Testis (tissue), 2 donors: Measurements from ENCODE around the gene CHD9NB.
"Not testable (repeated sequence)": the region's sequence is repeated elsewhere in the genome, so short reads cannot be mapped to it uniquely, and the experiment has no call there.

Experiments
- CTCF ChIP-seq, 3 experiments: fragments of 450-650 bp in 2 of 3; fragments of 200-600 bp in 1 of 3; sonication (generic) in 1 of 3; IDR thresholded peaks; one replicate each; pipeline ENCODE4 v1.5.1; 2016 to 2019; ENCODE audit warnings: antibody characterized with exemption in 3 of 3, mild to moderate bottlenecking in 2 of 3, moderate library complexity in 1 of 3
- POLR2A ChIP-seq: fragments of 450-650 bp; IDR thresholded peaks from one replicate; pipeline ENCODE4 v1.6.1; 2017; ENCODE audit warnings: antibody characterized with exemption, mild to moderate bottlenecking, moderate library complexity

- not testable (repeated sequence) for TF ChIP-seq CTCF (IDR thresholded peaks at IDR 0.05); POLR2A
Measured at GRCh38 chr16:53074296-53074695, 21.6 kb upstream of the CHD9NB start.
